Caco-2 (cell line): ENCODE data around the gene HOGA1. TPM values are rescaled to one million over a fixed set of nuclear protein-coding genes. Genes with fewer than 3 reads are reported as not detected.

ENCODE experiments used
- BruUV-seq: library from RNA; stranded (reverse); fragments of 400-500 nt; replicated peaks from 2 replicates; lab custom pipeline; 2021; lab: Mats Ljungman, UMichigan
- CTCF ChIA-PET: fragments of 300-600 bp; sonication (Branson Sonifier 250); formaldehyde crosslinking; loops from one replicate; lab custom pipeline; 2022; ENCODE audit warnings: antibody characterized with exemption; lab: Charles Lee
- POLR2A ChIA-PET: fragments of 300-600 bp; sonication (Branson Sonifier 250); formaldehyde crosslinking; loops from one replicate; lab custom pipeline; 2022; ENCODE audit warnings: antibody characterized with exemption; lab: Charles Lee
- DNase-seq, 2 experiments: peaks; one replicate each; pipeline versions ENCODE4 v3.0.0 to v3.0.0-alpha.2; 2020 to 2022
- H3K27me3 ChIP-seq: replicated peaks from 2 replicates; pipeline ENCODE4 v1.6.0; 2011; ENCODE audit warnings: low read length; ENCODE audit not compliant: control insufficient read depth, insufficient read depth
- H3K36me3 ChIP-seq: 2 replicates; pipeline ENCODE4 v1.5.1; 2011; ENCODE audit warnings: low read length; ENCODE audit not compliant: control insufficient read depth, insufficient read depth
- H3K4me1 ChIP-seq: fragments of 250-450 bp; sonication (Bioruptor Pico); 2 replicates; pipeline ENCODE4 v1.5.1; 2020; ENCODE audit warnings: mild to moderate bottlenecking
- H3K4me3 ChIP-seq: 2 replicates; pipeline ENCODE4 v1.5.1; 2011; ENCODE audit warnings: low read depth, mild to moderate bottlenecking, control low read depth, low read length
- H3K9me3 ChIP-seq: fragments of 250-450 bp; sonication (Bioruptor Pico); 2 replicates; pipeline ENCODE4 v1.5.1; 2020; ENCODE audit warnings: mild to moderate bottlenecking, moderate library complexity
- H3K27ac Mint-ChIP-seq: one replicate; pipeline ENCODE4 v1.8.0; 2022; ENCODE audit warnings: mixed read lengths; ENCODE audit not compliant: unreplicated experiment
- H3K27me3 Mint-ChIP-seq: one replicate; pipeline ENCODE4 v1.8.0; 2022; ENCODE audit warnings: mixed read lengths; ENCODE audit not compliant: insufficient read depth, unreplicated experiment
- H3K36me3 Mint-ChIP-seq: one replicate; pipeline ENCODE4 v1.8.0; 2022; ENCODE audit warnings: mild to moderate bottlenecking, mixed read lengths; ENCODE audit not compliant: insufficient read depth, unreplicated experiment
- H3K4me1 Mint-ChIP-seq: one replicate; pipeline ENCODE4 v1.8.0; 2022; ENCODE audit warnings: low read depth, mixed read lengths; ENCODE audit not compliant: unreplicated experiment
- H3K4me3 Mint-ChIP-seq: one replicate; pipeline ENCODE4 v1.8.0; 2022; ENCODE audit warnings: mild to moderate bottlenecking, moderate library complexity, mixed read lengths; ENCODE audit not compliant: unreplicated experiment
- H3K9me3 Mint-ChIP-seq: one replicate; pipeline ENCODE4 v1.8.0; 2022; ENCODE audit warnings: mixed read lengths; ENCODE audit not compliant: unreplicated experiment
- CTCF ChIP-seq, 2 experiments: fragments of 200-600 bp in 1 of 2; IDR thresholded peaks; 1 replicate in 1 of 2; 2 replicates in 1 of 2; pipeline versions ENCODE4 v1.5.1 to v1.8.0; 2011 to 2022; ENCODE audit warnings: antibody characterized with exemption in 1 of 2, control low read depth in 1 of 2, inconsistent platforms in 1 of 2, low read depth in 1 of 2, low read length in 1 of 2, mild to moderate bottlenecking in 1 of 2, moderate library complexity in 1 of 2; ENCODE audit not compliant: insufficient read depth in 1 of 2, severe bottlenecking in 1 of 2, unreplicated experiment in 1 of 2
- intact Hi-C: fragments of 100-400 bp; cut with micrococcal nuclease; formaldehyde crosslinking; loops from one replicate; pipeline ENCODE4 v1.10.0; 2022; ENCODE audit not compliant: unreplicated experiment
- total RNA-seq: library from RNA; stranded (reverse); gene quantifications from 2 replicates; pipeline ENCODE4 v1.2.3, GENCODE V29; 2022

The HOGA1 gene
- total RNA-seq, 1 experiment from 2014 or later = 0.50 TPM

GRCh38 chr10:97659589-97659988 lies 75.4 kb downstream of the HOGA1 start:
- BruUV-seq = no TSS peak
- no peaks in the 10 kb centered on the region for H3K27me3 ChIP-seq
- peaks cover 75% of the 10 kb centered on the region for H3K36me3 Mint-ChIP-seq
- ChIA-PET POLR2A (no interaction called here), CTCF (no interaction called here)
- no peaks in the 10 kb centered on the region for H3K27me3 Mint-ChIP-seq
- H3K4me3 ChIP-seq = no peak overlapping the region
- H3K9me3 Mint-ChIP-seq = no peaks in the 10 kb centered on the region
- no peaks in the 10 kb centered on the region; the same call in 1 of the 2 replicates for H3K36me3 ChIP-seq
- intact Hi-C loops = no loop called here
- H3K27ac Mint-ChIP-seq = no peak overlapping the region
- TF ChIP-seq CTCF (IDR thresholded peaks at IDR 0.05; ENCODE audit: insufficient read depth in 1 of 2, low read depth in 1 of 2, low read length in 1 of 2, severe bottlenecking in 1 of 2, unreplicated experiment in 1 of 2) = no peak
- no peak for DNase-seq
- no peak overlapping the region for H3K4me3 Mint-ChIP-seq
- peaks cover 15% of the 10 kb centered on the region for H3K4me1 Mint-ChIP-seq
- peaks cover 22% of the 10 kb centered on the region for H3K4me1 ChIP-seq
- H3K9me3 ChIP-seq = no peaks in the 10 kb centered on the region

Other genes starting within 250 kb of the HOGA1 start
- 16.6 and 18.8 TPM in 2 replicates for gene FRAT2, start 249.7 kb upstream of the HOGA1 start, total RNA-seq
- gene RRP12, start 183.0 kb upstream of the HOGA1 start, total RNA-seq = 69.3 and 70.5 TPM in 2 replicates
- gene PGAM1, start 158.2 kb upstream of the HOGA1 start, total RNA-seq = 412 and 462 TPM in 2 replicates
- 77.5 and 84.7 TPM in 2 replicates for gene EXOSC1, start 138.4 kb upstream of the HOGA1 start, total RNA-seq
- 43.5 and 48.3 TPM in 2 replicates for gene ZDHHC16, start 138.2 kb upstream of the HOGA1 start, total RNA-seq
- gene MMS19, start 86.0 kb upstream of the HOGA1 start, total RNA-seq = 105 and 112 TPM in 2 replicates
- gene UBTD1, start 85.5 kb upstream of the HOGA1 start, total RNA-seq = 11.4 and 11.7 TPM in 2 replicates
- 0.23 TPM in 1 of 2 replicates, not detected in the other for gene ANKRD2, start 11.6 kb upstream of the HOGA1 start, total RNA-seq
- gene C10orf62, start 5.3 kb downstream of the HOGA1 start, total RNA-seq = not detected in 2 replicates
- 9.7 and 12.6 TPM in 2 replicates for gene MORN4, start 49.1 kb downstream of the HOGA1 start, total RNA-seq
- 26.1 and 27.3 TPM in 2 replicates for gene PI4K2A, start 56.3 kb downstream of the HOGA1 start, total RNA-seq
- 16.1 and 17.1 TPM in 2 replicates for gene AVPI1, start 102.9 kb downstream of the HOGA1 start, total RNA-seq
- 19.6 and 22.6 TPM in 2 replicates for gene MARVELD1, start 129.3 kb downstream of the HOGA1 start, total RNA-seq
- 41.3 and 41.6 TPM in 2 replicates for gene ZFYVE27, start 152.7 kb downstream of the HOGA1 start, total RNA-seq
- 1.0 and 1.1 TPM in 2 replicates for gene SFRP5, start 187.6 kb downstream of the HOGA1 start, total RNA-seq